Endometrial microvascular endothelial cells (primary cell): ENCODE results near the gene CALHM1. TPM values are rescaled to one million over a fixed set of nuclear protein-coding genes. Genes with fewer than 3 reads are reported as not detected.

Experiments
- in situ Hi-C: cut with HindIII; loops from 2 replicates; pipeline ENCODE4 v1.10.0; 2017; ENCODE audit warnings: low sequenced_read_pairs, low pct_unique_long_range_greater_than_20kb; ENCODE audit errors: inconsistent ontology term
- total RNA-seq: library from RNA; depleted of rRNA; stranded (reverse); fragments of >200 nt; gene quantifications from one replicate; pipeline ENCODE4 v1.2.3, GENCODE V29; 2015; ENCODE audit errors: inconsistent ontology term

Gene CALHM1
- total RNA-seq, 1 donor from 2014 or later = not detected

DNA sequence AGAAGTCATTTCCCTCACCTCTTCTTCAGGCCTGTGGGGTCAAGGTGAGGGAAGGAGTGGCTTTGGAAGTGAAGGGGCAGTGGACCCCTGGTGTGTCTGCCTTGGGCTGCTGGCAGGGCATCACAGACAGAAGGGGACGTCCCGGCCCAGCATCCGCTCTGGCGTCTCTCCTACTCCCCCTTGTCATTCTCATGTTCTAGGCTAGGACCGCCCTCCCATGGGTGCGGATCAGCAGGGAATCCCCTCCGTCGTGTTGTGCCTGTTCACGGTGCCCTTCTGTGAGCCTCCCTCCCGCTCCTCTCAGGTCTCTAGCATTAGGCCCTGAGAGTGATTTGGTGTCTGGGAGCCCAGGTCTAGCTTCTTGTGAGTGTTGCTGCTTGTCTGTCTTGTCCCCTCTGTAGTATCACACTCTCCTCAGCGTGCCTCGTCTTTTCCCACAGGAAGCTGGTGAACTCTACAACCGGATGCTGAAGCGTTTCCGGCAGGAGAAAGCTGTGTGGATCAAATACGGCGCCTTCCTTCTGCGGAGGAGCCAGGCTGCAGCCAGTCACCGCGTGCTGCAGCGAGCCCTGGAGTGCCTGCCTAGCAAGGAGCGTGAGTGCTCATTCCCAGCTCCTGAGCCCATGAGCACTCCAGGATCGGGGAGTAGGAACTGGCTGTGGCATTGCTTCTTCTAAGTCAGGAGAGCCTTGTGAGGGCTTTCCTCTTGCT, 15.1 kb downstream of the CALHM1 start:
- in situ Hi-C loops = no loop called here

- in situ Hi-C loops = no loop called here
Measured at GRCh38 chr10:103442031-103442461, 16.7 kb downstream of the CALHM1 start.

GRCh38 chr10:103441611-103442010, 17.1 kb downstream of the CALHM1 start:
- in situ Hi-C loops = no loop called here

GRCh38 chr10:103441206-103441605, 17.5 kb downstream of the CALHM1 start:
- in situ Hi-C loops = no loop called here

DNA sequence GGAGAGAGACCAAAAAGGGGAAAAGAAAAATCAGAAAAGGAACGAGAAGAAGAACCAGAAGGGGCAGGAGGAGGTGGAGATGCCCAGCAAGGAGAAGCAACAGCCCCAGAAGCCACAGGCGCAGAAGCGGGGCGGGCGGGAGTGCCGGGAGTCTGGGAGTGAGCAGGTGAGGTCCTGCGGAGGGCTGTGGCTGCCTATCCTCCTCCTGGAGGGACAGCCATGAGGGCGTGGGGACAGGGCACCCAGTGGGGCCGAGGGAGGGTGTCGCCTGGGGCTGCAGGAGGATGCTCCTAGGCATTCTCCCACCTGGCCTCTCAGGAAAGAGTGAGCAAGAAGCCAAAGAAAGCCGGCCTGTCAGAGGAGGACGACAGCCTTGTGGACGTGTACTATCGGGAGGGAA, 18.3 kb downstream of the CALHM1 start:
- in situ Hi-C loops = no loop called here

GRCh38 chr10:103439776-103440175, 18.9 kb downstream of the CALHM1 start:
- in situ Hi-C loops = no loop called here

GRCh38 chr10:103433858-103434257, 24.8 kb downstream of the CALHM1 start:
- in situ Hi-C loops = no loop called here

GRCh38 chr10:103431902-103432301, 26.8 kb downstream of the CALHM1 start:
- in situ Hi-C loops = no loop called here

- in situ Hi-C loops = no loop called here
Measured at GRCh38 chr10:103429647-103430046, 29.1 kb downstream of the CALHM1 start.

- in situ Hi-C loops = no loop called here
Measured at GRCh38 chr10:103428989-103429643, 29.6 kb downstream of the CALHM1 start.

GRCh38 chr10:103427866-103428265, 30.8 kb downstream of the CALHM1 start:
- in situ Hi-C loops = no loop called here

DNA sequence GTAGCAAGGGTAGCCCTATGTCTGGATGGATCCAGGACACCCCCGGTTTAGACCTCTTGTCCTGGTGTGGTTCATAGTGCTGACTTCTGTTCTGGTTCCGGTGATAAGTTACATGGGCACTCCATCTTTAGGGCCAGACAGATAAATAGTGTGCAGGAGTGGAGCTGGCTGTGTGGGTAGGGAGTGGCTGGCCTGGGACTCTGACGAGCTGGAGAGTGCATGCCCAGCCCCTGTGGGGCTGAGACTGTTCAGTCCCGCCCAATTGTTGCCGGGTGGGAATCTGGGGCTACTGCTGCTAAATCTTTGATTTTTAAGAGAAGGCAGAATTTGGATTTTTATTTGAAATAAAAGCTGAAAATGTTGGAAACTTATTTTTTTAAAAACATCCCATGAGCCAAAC, 35.0 kb downstream of the CALHM1 start:
- in situ Hi-C loops = no loop called here

DNA sequence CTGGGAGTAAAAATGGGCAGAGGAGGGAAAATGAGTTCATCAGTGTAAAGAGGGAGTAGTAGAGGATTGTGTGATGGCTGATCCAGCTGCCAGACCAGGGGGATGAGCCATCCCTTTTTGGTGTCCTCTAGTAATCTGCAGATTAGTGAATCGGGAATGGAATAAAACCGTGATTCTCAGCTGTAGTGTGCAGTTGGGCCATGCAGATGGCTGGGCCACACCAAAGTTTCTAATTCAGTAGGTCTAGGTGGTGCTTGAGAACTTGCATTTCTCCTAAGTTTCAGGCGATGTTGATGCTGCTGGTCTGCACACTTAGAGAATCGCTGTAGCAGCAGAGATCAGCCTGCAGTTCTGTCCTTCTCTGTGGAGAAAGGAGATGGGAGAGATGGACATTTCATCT, 39.6 kb downstream of the CALHM1 start:
- in situ Hi-C loops = loop anchor here (10.0 kb wide), 1 partner anchor 76 kb away; the partner anchor contains the start of gene NEURL1

DNA sequence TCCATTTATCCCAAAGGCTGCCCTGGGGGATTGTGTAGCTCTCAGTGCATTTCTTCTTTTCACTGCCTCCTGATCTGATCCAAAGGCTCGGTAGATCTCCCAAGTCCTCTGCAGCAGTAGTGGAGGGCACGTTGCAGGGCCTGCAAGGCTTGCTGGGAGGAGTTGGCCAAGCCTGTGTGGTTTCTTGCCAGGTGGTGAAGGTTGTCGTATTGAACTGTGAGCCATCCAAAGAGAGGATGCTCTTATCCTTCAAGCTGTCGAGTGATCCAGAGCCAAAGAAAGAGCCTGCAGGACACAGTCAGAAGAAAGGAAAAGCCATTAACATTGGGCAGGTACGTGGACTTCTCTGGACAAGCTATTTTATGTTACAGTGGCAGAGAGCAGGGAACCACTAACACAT, 41.1 kb downstream of the CALHM1 start:
- in situ Hi-C loops = loop anchor here (10.0 kb wide), 1 partner anchor 77 kb away; the partner anchor contains the start of gene NEURL1

- in situ Hi-C loops = loop anchor here (10.0 kb wide), 1 partner anchor 78 kb away; the partner anchor contains the start of gene NEURL1
Measured at GRCh38 chr10:103417148-103417469, 41.6 kb downstream of the CALHM1 start.

DNA sequence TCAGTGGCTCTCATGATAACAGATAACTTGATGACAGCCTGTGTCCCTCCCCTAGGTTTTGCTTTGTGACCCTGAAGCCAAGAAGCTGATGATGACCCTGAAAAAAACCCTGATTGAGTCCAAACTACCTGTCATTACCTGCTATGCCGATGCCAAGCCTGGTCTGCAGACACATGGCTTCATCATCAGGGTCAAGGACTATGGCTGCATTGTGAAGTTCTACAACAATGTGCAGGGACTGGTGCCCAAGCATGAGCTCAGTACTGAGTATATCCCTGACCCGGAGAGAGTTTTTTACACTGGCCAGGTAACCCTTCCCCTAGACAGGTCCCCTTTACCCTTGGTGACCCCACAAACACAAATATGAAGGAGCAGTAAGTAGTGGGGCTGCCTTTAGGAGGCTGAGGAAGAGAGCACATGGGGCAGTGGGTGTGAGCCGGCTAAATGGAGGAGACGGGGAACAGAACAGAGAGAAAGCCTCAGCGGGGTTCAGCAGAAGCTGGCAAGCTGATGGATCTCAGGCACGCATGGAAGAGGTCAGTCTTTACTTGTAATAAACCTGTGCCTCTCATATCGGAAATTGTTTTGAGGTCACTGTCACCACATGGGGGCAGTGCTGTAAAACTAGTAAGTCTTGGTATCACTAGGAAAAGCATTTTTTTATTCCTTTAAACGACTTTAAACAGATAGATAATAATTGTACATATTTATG, 42.1 kb downstream of the CALHM1 start:
- in situ Hi-C loops = loop anchor here (10.0 kb wide), 1 partner anchor 78 kb away; the partner anchor contains the start of gene NEURL1

DNA sequence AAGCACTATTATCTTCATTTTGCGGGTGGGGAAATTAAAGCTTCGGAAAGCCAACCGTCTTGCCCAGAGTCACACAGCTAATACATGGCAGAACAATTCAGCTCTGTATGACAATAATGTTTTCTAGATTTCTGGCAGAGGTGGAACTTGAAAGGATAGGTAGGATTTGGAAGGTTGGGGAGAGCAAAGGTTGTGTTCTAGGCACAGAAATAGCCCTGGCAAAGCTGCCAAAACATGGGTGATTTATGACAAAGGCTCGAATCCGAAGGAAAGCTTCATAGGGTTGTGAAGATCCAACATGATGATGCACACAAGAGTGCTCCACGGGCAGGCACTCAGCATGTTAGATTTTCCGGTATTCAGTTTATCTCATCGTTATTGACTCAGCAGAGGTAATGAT, 43.1 kb downstream of the CALHM1 start:
- in situ Hi-C loops = loop anchor here (10.0 kb wide), 1 partner anchor 79 kb away; the partner anchor contains the start of gene NEURL1

DNA sequence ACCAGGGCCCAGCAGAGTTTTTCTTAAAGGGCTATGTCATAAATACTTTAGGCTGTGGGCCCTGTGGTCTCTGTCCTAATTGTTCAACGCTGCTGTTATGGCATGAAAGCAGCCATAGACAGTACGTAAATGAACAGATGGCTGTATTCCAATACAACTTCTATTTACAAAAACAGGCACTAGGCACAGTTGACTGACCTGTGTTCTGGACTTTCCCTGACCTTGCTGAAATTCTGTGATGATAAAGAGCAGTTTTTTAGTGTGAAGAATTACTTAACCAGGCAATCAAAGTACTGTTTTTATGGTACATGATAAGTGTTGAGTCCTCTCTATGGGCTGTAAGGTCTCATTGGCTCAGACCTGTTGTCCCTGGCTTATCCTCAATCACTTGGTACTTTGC, 45.1 kb downstream of the CALHM1 start:
- in situ Hi-C loops = loop anchor here (10.0 kb wide), 1 partner anchor 81 kb away; the partner anchor contains the start of gene NEURL1
